ENCODE measurements around the gene MRPL10.

Gene MRPL10

GRCh38 chr17:47857551-47858455, 26.5 kb upstream of the MRPL10 start:
- TF ChIP-seq CTCF (IDR thresholded peaks at IDR 0.05; ENCODE audit: low read depth, low read length, missing control alignments): no peak
- no peak for DNase-seq (ENCODE audit: low read depth)
- no peak overlapping the region for H3K4me3 ChIP-seq (ENCODE audit: low read depth, low read length)

GRCh38 chr17:47856830-47857229, 25.5 kb upstream of the MRPL10 start:
- DNase-seq (ENCODE audit: low read depth): no peak
- TF ChIP-seq CTCF (IDR thresholded peaks at IDR 0.05; ENCODE audit: low read depth, low read length, missing control alignments): no peak
- H3K4me3 ChIP-seq (ENCODE audit: low read depth, low read length): no peak overlapping the region

GRCh38 chr17:47855737-47856136, 24.4 kb upstream of the MRPL10 start:
- H3K4me3 ChIP-seq (ENCODE audit: low read depth, low read length): no peak overlapping the region
- TF ChIP-seq CTCF (IDR thresholded peaks at IDR 0.05; ENCODE audit: low read depth, low read length, missing control alignments): no peak
- DNase-seq (ENCODE audit: low read depth): no peak

- H3K4me3 ChIP-seq (ENCODE audit: low read depth, low read length): no peak overlapping the region
- no peak for DNase-seq (ENCODE audit: low read depth)
- TF ChIP-seq CTCF (IDR thresholded peaks at IDR 0.05; ENCODE audit: low read depth, low read length, missing control alignments): no peak
These were observed 22.3 kb upstream of the MRPL10 start for GRCh38 chr17:47853616-47854015.

GRCh38 chr17:47852113-47852949, 21.0 kb upstream of the MRPL10 start:
- TF ChIP-seq CTCF (IDR thresholded peaks at IDR 0.05; ENCODE audit: low read depth, low read length, missing control alignments): no peak
- no peak overlapping the region for H3K4me3 ChIP-seq (ENCODE audit: low read depth, low read length)
- no peak for DNase-seq (ENCODE audit: low read depth)

- H3K4me3 ChIP-seq (ENCODE audit: low read depth, low read length): no peak overlapping the region
- no peak for TF ChIP-seq CTCF (IDR thresholded peaks at IDR 0.05; ENCODE audit: low read depth, low read length, missing control alignments)
- no peak for DNase-seq (ENCODE audit: low read depth)
These were observed 20.4 kb upstream of the MRPL10 start for GRCh38 chr17:47851764-47852112.

All from GM12864 (cell line).